HCT116 (cell line): ENCODE results near the gene SKA2. TPM values are rescaled to one million over a fixed set of nuclear protein-coding genes. Genes with fewer than 3 reads are reported as not detected.
A peak's percentile ranks its signal among the peaks of the same experiment; 100 is the strongest.

Experiments used
- ATAC-seq: fragments of 200-7000 bp; cut with Tn5 transposase; 2 replicates; pipeline ENCODE4 v1.9.1; 2020; ENCODE audit warnings: mild to moderate bottlenecking, moderate library complexity
- BruUV-seq: library from RNA; stranded (reverse); fragments of 400-500 nt; replicated peaks from 2 replicates; lab custom pipeline; 2021; lab: Mats Ljungman, UMichigan
- CTCF ChIA-PET: fragments of 300-600 bp; sonication (Branson Sonifier 250); formaldehyde crosslinking; loops from one replicate; lab custom pipeline; 2021; ENCODE audit warnings: antibody characterized with exemption; lab: Charles Lee
- POLR2A ChIA-PET: fragments of 300-600, 350-600 bp; sonication (Branson Sonifier 250); formaldehyde crosslinking; loops from one replicate; lab custom pipeline; 2021; ENCODE audit warnings: antibody characterized with exemption; lab: Charles Lee
- RAD21 ChIA-PET, 2 experiments: fragments of 300-600 bp; sonication (Branson Sonifier 250); formaldehyde crosslinking; loops; one replicate each; lab custom pipeline; 2023; ENCODE audit warnings: low total read pairs in 2 of 2; ENCODE audit not compliant: uncharacterized antibody in 2 of 2, unreplicated experiment in 2 of 2, low non-redundant PET in 1 of 2; lab: Charles Lee
- DNase-seq: peaks from one replicate; pipeline ENCODE4 v3.0.0-alpha.2; 2010; ENCODE audit warnings: low read depth, low spot score
- H2AFZ ChIP-seq: fragments of 200-600 bp; shearing (Covaris generic), sonication (generic); 2 replicates; pipeline ENCODE4 v1.6.1; 2017; ENCODE audit warnings: low read depth, mixed run types, mixed read lengths, antibody characterized with exemption, low read length; ENCODE audit not compliant: poor library complexity, severe bottlenecking
- H3K27ac ChIP-seq: 2 replicates; pipeline ENCODE4 v1.5.1; 2012; ENCODE audit warnings: low read depth, low read length
- H3K27me3 ChIP-seq: fragments of 200-600 bp; sonication (generic); 2 replicates; pipeline ENCODE4 v1.6.1; 2016; ENCODE audit warnings: mixed run types, low read length, mixed read lengths; ENCODE audit not compliant: insufficient read depth
- H3K36me3 ChIP-seq, 2 experiments: fragments of 200-500 bp in 1 of 2; fragments of 200-600 bp in 1 of 2; sonication (Bioruptor generic) in 1 of 2; sonication (generic) in 1 of 2; 2 replicates each; pipeline versions ENCODE4 v1.5.1 to v1.6.1; 2014 to 2016; ENCODE audit warnings: low read length in 2 of 2, inconsistent platforms in 1 of 2, mixed read lengths in 1 of 2, mixed run types in 1 of 2; ENCODE audit not compliant: insufficient read depth in 2 of 2, control insufficient read depth in 1 of 2
- H3K4me1 ChIP-seq, 2 experiments: fragments of 200-600 bp in 1 of 2; sonication (generic) in 1 of 2; 2 replicates each; pipeline versions ENCODE4 v1.5.1 to v1.6.1; 2012 to 2017; ENCODE audit warnings: low read length in 2 of 2, inconsistent platforms in 1 of 2, mild to moderate bottlenecking in 1 of 2, mixed read lengths in 1 of 2, mixed run types in 1 of 2, moderate library complexity in 1 of 2; ENCODE audit not compliant: insufficient read depth in 2 of 2, control insufficient read depth in 1 of 2
- H3K4me2 ChIP-seq: fragments of 200-600 bp; sonication (generic); 2 replicates; pipeline ENCODE4 v1.6.1; 2017; ENCODE audit warnings: mixed run types, low read length, mixed read lengths
- H3K4me3 ChIP-seq, 2 experiments: fragments of 200-600 bp in 1 of 2; sonication (generic) in 1 of 2; replicated peaks in 1 of 2; 2 replicates each; pipeline ENCODE4 v1.5.1; 2011 to 2016; ENCODE audit warnings: low read length in 2 of 2, control low read depth in 1 of 2, low read depth in 1 of 2, mild to moderate bottlenecking in 1 of 2, mixed read lengths in 1 of 2, mixed run types in 1 of 2
- H3K79me2 ChIP-seq: fragments of 200-600 bp; sonication (generic); 2 replicates; pipeline ENCODE4 v1.6.1; 2017; ENCODE audit warnings: mild to moderate bottlenecking, mixed run types, low read length, moderate library complexity, mixed read lengths; ENCODE audit not compliant: insufficient read depth
- H3K9ac ChIP-seq: fragments of 200-600 bp; sonication (generic); 2 replicates; pipeline ENCODE4 v1.6.1; 2016; ENCODE audit warnings: low read length, mixed read lengths
- H3K9me2 ChIP-seq: fragments of 200-600 bp; sonication (generic), shearing (Covaris generic); 2 replicates; pipeline ENCODE4 v1.6.1; 2017; ENCODE audit warnings: mixed run types, mild to moderate bottlenecking, moderate library complexity; ENCODE audit not compliant: insufficient read depth
- H3K9me3 ChIP-seq, 2 experiments: fragments of 200-500 bp in 1 of 2; fragments of 200-600 bp in 1 of 2; sonication (Bioruptor generic) in 1 of 2; sonication (generic) in 1 of 2; 2 replicates each; pipeline ENCODE4 v1.6.1; 2014 to 2017; ENCODE audit warnings: low read length in 2 of 2, mixed read lengths in 2 of 2, inconsistent platforms in 1 of 2, low read depth in 1 of 2, mild to moderate bottlenecking in 1 of 2, mixed run types in 1 of 2, moderate library complexity in 1 of 2; ENCODE audit not compliant: control insufficient read depth in 1 of 2, insufficient read depth in 1 of 2
- H4K20me1 ChIP-seq: fragments of 200-600 bp; sonication (generic), shearing (Covaris generic); 2 replicates; pipeline ENCODE4 v1.6.1; 2017; ENCODE audit warnings: mixed run types, mild to moderate bottlenecking, moderate library complexity; ENCODE audit not compliant: insufficient read depth
- POLR2A ChIP-seq: IDR thresholded peaks from 2 replicates; pipeline ENCODE4 v1.7.0; 2011; ENCODE audit warnings: borderline replicate concordance; ENCODE audit not compliant: insufficient read depth, insufficient read length; ENCODE audit errors: extremely low read depth
- SP1 ChIP-seq: IDR thresholded peaks from 2 replicates; pipeline ENCODE4 v1.6.1; 2012; ENCODE audit warnings: low read depth
- TCF7L2 ChIP-seq: IDR thresholded peaks from 2 replicates; pipeline ENCODE4 v1.7.0; 2011; ENCODE audit warnings: borderline replicate concordance, inconsistent platforms; ENCODE audit not compliant: insufficient read depth, insufficient read length; ENCODE audit errors: extremely low read depth
- intact Hi-C: fragments of 100-400 bp; cut with micrococcal nuclease; formaldehyde crosslinking; loops from 2 replicates; pipeline ENCODE4 v1.10.0; 2022
- microRNA counts: library from miRNA; unstranded; fragments of <30 nt; microRNA quantifications from one replicate; lab custom pipeline; 2015
- microRNA-seq: library from miRNA; unstranded; fragments of <30 nt; microRNA quantifications from one replicate; pipeline ENCODE4, GENCODE V29; 2016; ENCODE audit warnings: borderline number of aligned reads
- total RNA-seq: library from RNA; stranded (reverse); gene quantifications from one replicate; pipeline ENCODE4 v1.2.1, GENCODE V29; 2021; ENCODE audit not compliant: unreplicated experiment

SKA2 gene
- total RNA-seq, 1 experiment from 2014 or later, result 72.8 TPM

GRCh38 chr17:59062509-59062908 lies 92.5 kb downstream of the SKA2 start:
- Histone ChIP-seq H3K9ac (no peak overlapping the region), H3K79me2 (no peaks in the 10 kb centered on the region), H4K20me1 (no peaks in the 10 kb centered on the region), H3K27ac (no peak overlapping the region), H3K4me3 (no peak overlapping the region), H3K27me3 (no peaks in the 10 kb centered on the region), H3K9me2 (no peaks in the 10 kb centered on the region), H3K36me3 (peaks cover 13% of the 10 kb centered on the region in 2 experiments), H3K4me2 (no peak overlapping the region), H3K4me1 (no peaks in the 10 kb centered on the region), H3K9me3 (no peaks in the 10 kb centered on the region), H2AFZ (no peak overlapping the region)
- no peak for DNase-seq
- ATAC-seq, result no peak
- BruUV-seq, result no TSS peak
- TF ChIP-seq TCF7L2 (no peak), POLR2A (no peak), SP1 (no peak)
- CTCF ChIA-PET, result no interaction called here
- intact Hi-C loops, result no loop called here
- POLR2A ChIA-PET, result interaction anchor here (1.0 kb wide), 1 partner anchor 109 kb away, joined by 3 read pairs; no protein-coding TSS in a partner anchor
- RAD21 ChIA-PET, result no interaction called here

MicroRNAs encoded within 50 kb of the gene (microRNA counts, 767-probe panel; counts per million panel counts)
- microRNA hsa-miR-301a-3p (lab: Ali Mortazavi, UCI) (8,997 counts per million, percentile 6 among the panel's probes with 10 or more counts), microRNA hsa-miR-454-3p (lab: Ali Mortazavi, UCI) (not detected)

Small RNAs within 50 kb of the gene (microRNA-seq; reads per million reads assigned to microRNA genes)
- gene MIR301A (423 reads per million, percentile 74 among the genes with 10 or more reads in this experiment), gene MIR454 (1,087 reads per million, percentile 81 among the genes with 10 or more reads in this experiment)

Other genes with a start within 250 kb of the SKA2 start
- 55.7 TPM for gene TRIM37, start 48.3 kb downstream of the SKA2 start, total RNA-seq
- 86.7 TPM for gene PRR11, start 560 bp upstream of the SKA2 start, total RNA-seq
- gene SMG8, start 54.8 kb upstream of the SKA2 start, total RNA-seq, result 21.5 TPM
- 13.7 TPM for gene GDPD1, start 65.3 kb upstream of the SKA2 start, total RNA-seq
- 4.7 TPM for gene YPEL2, start 176.5 kb upstream of the SKA2 start, total RNA-seq